Brain microvascular endothelial cell (primary cell): Measurements from ENCODE around the gene KRR1.
"Not testable (repeated sequence)": the region's sequence is repeated elsewhere in the genome, so short reads cannot be mapped to it uniquely, and the experiment has no call there.

Experiments
- DNase-seq: peaks from one replicate; pipeline ENCODE4 v3.0.0-alpha.2; 2020
- H3K27ac ChIP-seq: fragments of 250-450 bp; sonication (Bioruptor Pico); 2 replicates; pipeline ENCODE4 v1.5.1; 2020; ENCODE audit warnings: mild to moderate bottlenecking, moderate library complexity
- H3K27me3 ChIP-seq: fragments of 250-450 bp; sonication (Bioruptor Pico); replicated peaks from 2 replicates; pipeline ENCODE4 v1.5.1; 2020; ENCODE audit warnings: mild to moderate bottlenecking
- H3K36me3 ChIP-seq: fragments of 250-450 bp; sonication (Bioruptor Pico); replicated peaks from 2 replicates; pipeline ENCODE4 v1.5.1; 2020; ENCODE audit warnings: mild to moderate bottlenecking
- H3K4me3 ChIP-seq: 2 replicates; pipeline ENCODE4 v1.5.1; 2011; ENCODE audit warnings: low read depth, mild to moderate bottlenecking, control low read depth, low read length, moderate library complexity
- CTCF ChIP-seq: IDR thresholded peaks from 2 replicates; pipeline ENCODE4 v1.5.1; 2011; ENCODE audit warnings: low read depth, mild to moderate bottlenecking, moderate library complexity, low read length, control low read depth, inconsistent platforms; ENCODE audit errors: missing control alignments
- in situ Hi-C: cut with HindIII; loops from 2 replicates; pipeline ENCODE4 v1.10.0; 2017; ENCODE audit warnings: low sequenced_read_pairs, low pct_ligation_motif_present

KRR1 gene

GRCh38 chr12:75455839-75456238 lies 55.6 kb downstream of the KRR1 start:
- no peak for DNase-seq
- Histone ChIP-seq H3K27me3 (no peaks in the 10 kb centered on the region), H3K4me3 (no peak overlapping the region), H3K27ac (no peak overlapping the region), H3K36me3 (no peaks in the 10 kb centered on the region)
- in situ Hi-C loops: no loop called here
- TF ChIP-seq CTCF: no peak

- H3K27ac ChIP-seq: no peak overlapping the region
- no peaks in the 10 kb centered on the region for H3K27me3 ChIP-seq
- no peak for TF ChIP-seq CTCF
- in situ Hi-C loops: no loop called here
- H3K36me3 ChIP-seq: no peaks in the 10 kb centered on the region
- no peak overlapping the region for H3K4me3 ChIP-seq
- DNase-seq: peak; percentile 63
Measured at GRCh38 chr12:75452675-75453330, 58.6 kb downstream of the KRR1 start.

GRCh38 chr12:75447691-75448393 lies 63.6 kb downstream of the KRR1 start:
- no peak for DNase-seq
- Histone ChIP-seq H3K36me3 (no peaks in the 10 kb centered on the region), H3K27ac (peak overlapping the region; percentile 59), H3K4me3 (no peak overlapping the region), H3K27me3 (no peaks in the 10 kb centered on the region)
- no peak for TF ChIP-seq CTCF
- in situ Hi-C loops: no loop called here

GRCh38 chr12:75446857-75447256 lies 64.6 kb downstream of the KRR1 start:
- Histone ChIP-seq H3K36me3 (no peaks in the 10 kb centered on the region), H3K4me3 (no peak overlapping the region), H3K27me3 (no peaks in the 10 kb centered on the region), H3K27ac (peak overlapping the region; percentile 59)
- no peak for TF ChIP-seq CTCF
- in situ Hi-C loops: no loop called here
- DNase-seq: peak; percentile 31

- H3K27ac ChIP-seq, H3K27me3 ChIP-seq, H3K36me3 ChIP-seq, H3K4me3 ChIP-seq, DNase-seq, in situ Hi-C loops: not testable (repeated sequence)
Measured at GRCh38 chr12:75445137-75445507, 66.3 kb downstream of the KRR1 start.

GRCh38 chr12:75444429-75445136 lies 66.8 kb downstream of the KRR1 start:
- DNase-seq: peak; percentile 56
- H3K27ac ChIP-seq: peak overlapping the region; percentile 31
- no peak overlapping the region for H3K4me3 ChIP-seq
- no peak for TF ChIP-seq CTCF
- H3K36me3 ChIP-seq: no peaks in the 10 kb centered on the region
- in situ Hi-C loops: no loop called here
- H3K27me3 ChIP-seq: no peaks in the 10 kb centered on the region
